ENCODE data around the gene EEA1.
A peak's percentile ranks its signal among the peaks of the same experiment; 100 is the strongest.

The EEA1 gene

GRCh38 chr12:92765871-92766270, 163.2 kb downstream of the EEA1 start:
- H3K4me1 Mint-ChIP-seq: peaks cover 52% of the 10 kb centered on the region
- no peak overlapping the region for H3K4me3 Mint-ChIP-seq
- H3K9me3 Mint-ChIP-seq: no peaks in the 10 kb centered on the region
- TF ChIP-seq CTCF (IDR thresholded peaks at IDR 0.05; ENCODE audit: unreplicated experiment in 3 of 3): no peak
- H3K27me3 Mint-ChIP-seq (ENCODE audit: low read depth): peaks cover 3% of the 10 kb centered on the region
- no peaks in the 10 kb centered on the region for H3K36me3 Mint-ChIP-seq (ENCODE audit: low read depth)
- H3K27ac Mint-ChIP-seq: no peak overlapping the region

- Mint-ChIP-seq H3K9me3 (no peaks in the 10 kb centered on the region), H3K27me3 (ENCODE audit: low read depth) (peaks cover 3% of the 10 kb centered on the region), H3K4me1 (peaks cover 44% of the 10 kb centered on the region), H3K4me3 (no peak overlapping the region), H3K27ac (peak overlapping the region; percentile 60 to 67 (median 66)), H3K36me3 (ENCODE audit: low read depth) (no peaks in the 10 kb centered on the region)
- TF ChIP-seq CTCF (IDR thresholded peaks at IDR 0.05; ENCODE audit: unreplicated experiment in 3 of 3): no peak
Observed at GRCh38 chr12:92764831-92765230, 164.3 kb downstream of the EEA1 start.

GRCh38 chr12:92762773-92763172, 166.3 kb downstream of the EEA1 start:
- no peak overlapping the region for H3K4me3 Mint-ChIP-seq
- TF ChIP-seq CTCF (IDR thresholded peaks at IDR 0.05; ENCODE audit: unreplicated experiment in 3 of 3): no peak
- H3K4me1 Mint-ChIP-seq: peaks cover 23% of the 10 kb centered on the region
- no peaks in the 10 kb centered on the region for H3K36me3 Mint-ChIP-seq (ENCODE audit: low read depth)
- no peak overlapping the region for H3K27ac Mint-ChIP-seq
- no peaks in the 10 kb centered on the region for H3K9me3 Mint-ChIP-seq
- H3K27me3 Mint-ChIP-seq (ENCODE audit: low read depth): no peaks in the 10 kb centered on the region

GRCh38 chr12:92759634-92760268, 169.3 kb downstream of the EEA1 start:
- Mint-ChIP-seq H3K27ac (no peak overlapping the region), H3K4me1 (peaks cover 33% of the 10 kb centered on the region), H3K4me3 (no peak overlapping the region), H3K9me3 (peaks cover 3% of the 10 kb centered on the region), H3K27me3 (ENCODE audit: low read depth) (no peaks in the 10 kb centered on the region), H3K36me3 (ENCODE audit: low read depth) (no peaks in the 10 kb centered on the region)
- no peak for TF ChIP-seq CTCF (IDR thresholded peaks at IDR 0.05; ENCODE audit: unreplicated experiment in 3 of 3)

- Mint-ChIP-seq H3K9me3 (peaks cover 3% of the 10 kb centered on the region), H3K27ac (no peak overlapping the region), H3K36me3 (ENCODE audit: low read depth) (no peaks in the 10 kb centered on the region), H3K27me3 (ENCODE audit: low read depth) (no peaks in the 10 kb centered on the region), H3K4me3 (no peak overlapping the region), H3K4me1 (peaks cover 40% of the 10 kb centered on the region)
- TF ChIP-seq CTCF (IDR thresholded peaks at IDR 0.05; ENCODE audit: unreplicated experiment in 3 of 3): no peak
Observed at GRCh38 chr12:92757597-92758121, 171.4 kb downstream of the EEA1 start.

All from nephron (organoid).